HT1080 (cell line): ENCODE results near the gene TRIM50. TPM values are rescaled to one million over a fixed set of nuclear protein-coding genes. Genes with fewer than 3 reads are reported as not detected.
"Not testable (repeated sequence)": the region's sequence is repeated elsewhere in the genome, so short reads cannot be mapped to it uniquely, and the experiment has no call there.

ENCODE experiments used
- DNase-seq: peaks from one replicate; pipeline ENCODE4 v3.0.0-alpha.2; 2015; ENCODE audit warnings: low read depth
- polyA plus RNA-seq, 2 experiments: library from polyadenylated mRNA; depleted of rRNA; stranded (reverse); fragments of >200 nt; gene quantifications; 2 replicates each; pipeline ENCODE4 v1.2.3, GENCODE V29; 2015
- total RNA-seq: library from RNA; depleted of rRNA; stranded (reverse); fragments of >200 nt; shearing (Covaris generic); gene quantifications from 2 replicates; pipeline ENCODE4 v1.2.3, GENCODE V29; 2014; rRNA removed

Gene TRIM50
- total RNA-seq: not detected in 2 replicates
- polyA plus RNA-seq (2015; cell fraction: cytosol; rRNA removed): not detected in 2 replicates
- polyA plus RNA-seq (2015; cell fraction: nucleus; rRNA removed): not detected in 2 replicates

- DNase-seq: not testable (repeated sequence)
These were observed at the start of gene TRIM50, which contains the start of gene FKBP6 for GRCh38 chr7:73327922-73328321. TSS of gene TRIM50 (minus strand) at chr7:73328082. CDS start at chr7:73324787, 3,295 bp downstream. TSS of gene FKBP6 (plus strand) at chr7:73328161. CDS start at chr7:73328429, 268 bp downstream.

GRCh38 chr7:73376671-73377412 is 49.0 kb upstream of the TRIM50 start:
- no peak for DNase-seq

GRCh38 chr7:73376262-73376661 is 48.4 kb upstream of the TRIM50 start:
- DNase-seq: not testable (repeated sequence)

- no peak for DNase-seq
These were observed 45.9 kb upstream of the TRIM50 start for GRCh38 chr7:73373741-73374140.

GRCh38 chr7:73369622-73370021 is 41.7 kb upstream of the TRIM50 start:
- DNase-seq: no peak

GRCh38 chr7:73369009-73369408 is 41.1 kb upstream of the TRIM50 start:
- DNase-seq: no peak

GRCh38 chr7:73366990-73367389 is 39.1 kb upstream of the TRIM50 start:
- DNase-seq: no peak

GRCh38 chr7:73366127-73366526 is 38.2 kb upstream of the TRIM50 start:
- DNase-seq: no peak

- no peak for DNase-seq
These were observed 36.3 kb upstream of the TRIM50 start for GRCh38 chr7:73364006-73364728.

- no peak for DNase-seq
These were observed 35.5 kb upstream of the TRIM50 start for GRCh38 chr7:73363225-73364005.

- DNase-seq: not testable (repeated sequence)
These were observed 32.7 kb upstream of the TRIM50 start for GRCh38 chr7:73360590-73360989.

- no peak for DNase-seq
These were observed 32.0 kb upstream of the TRIM50 start for GRCh38 chr7:73359746-73360375.

GRCh38 chr7:73359306-73359705 is 31.4 kb upstream of the TRIM50 start:
- no peak for DNase-seq

GRCh38 chr7:73358590-73359275 is 30.9 kb upstream of the TRIM50 start:
- DNase-seq: no peak

- DNase-seq: no peak
These were observed 28.3 kb upstream of the TRIM50 start for GRCh38 chr7:73356159-73356558.

- no peak for DNase-seq
These were observed 26.9 kb upstream of the TRIM50 start for GRCh38 chr7:73354821-73355220.

- DNase-seq: no peak
These were observed 26.3 kb upstream of the TRIM50 start for GRCh38 chr7:73354196-73354595.

GRCh38 chr7:73353243-73353642 is 25.4 kb upstream of the TRIM50 start:
- DNase-seq: no peak

GRCh38 chr7:73352784-73353183 is 24.9 kb upstream of the TRIM50 start:
- no peak for DNase-seq

- peak; percentile 17 for DNase-seq
These were observed 23.7 kb upstream of the TRIM50 start for GRCh38 chr7:73351447-73352167.
